Parathyroid adenoma (tissue), 2 donors: Measurements from ENCODE around the gene METTL21C.

Source experiments
- H2AFZ ChIP-seq: fragments of 300-600 bp; sonication (generic); one replicate; pipeline ENCODE4 v1.7.0; 2017; ENCODE audit warnings: antibody characterized with exemption, mild to moderate bottlenecking
- H3K27ac ChIP-seq: fragments of 300-600 bp; sonication (generic); one replicate; pipeline ENCODE4 v1.7.0; 2017
- H3K27me3 ChIP-seq: fragments of 300-600 bp; sonication (generic); one replicate; pipeline ENCODE4 v1.7.0; 2017; ENCODE audit warnings: low read length; ENCODE audit not compliant: control insufficient read depth, insufficient read depth
- H3K36me3 ChIP-seq: fragments of 300-600 bp; sonication (generic); one replicate; pipeline ENCODE4 v1.7.0; 2017; ENCODE audit warnings: low read length; ENCODE audit not compliant: control insufficient read depth, insufficient read depth
- H3K4me1 ChIP-seq: fragments of 300-600 bp; sonication (generic); one replicate; pipeline ENCODE4 v1.7.0; 2017; ENCODE audit warnings: control low read depth
- H3K4me2 ChIP-seq: fragments of 300-600 bp; sonication (generic); one replicate; pipeline ENCODE4 v1.7.0; 2017; ENCODE audit warnings: low read length
- H3K4me3 ChIP-seq: fragments of 300-600 bp; sonication (generic); one replicate; pipeline ENCODE4 v1.7.0; 2017; ENCODE audit warnings: low read depth, low read length
- H3K79me2 ChIP-seq: fragments of 300-600 bp; sonication (generic); one replicate; pipeline ENCODE4 v1.7.0; 2017; ENCODE audit warnings: control low read depth
- H3K9ac ChIP-seq: fragments of 300-600 bp; sonication (generic); one replicate; pipeline ENCODE4 v1.7.0; 2017; ENCODE audit warnings: mild to moderate bottlenecking
- H3K9me3 ChIP-seq: fragments of 300-600 bp; sonication (generic); one replicate; pipeline ENCODE4 v1.7.0; 2017; ENCODE audit warnings: low read length; ENCODE audit not compliant: control insufficient read depth
- CTCF ChIP-seq: fragments of 300-600 bp; sonication (generic); IDR thresholded peaks from one replicate; pipeline ENCODE4 v1.7.0; 2017; ENCODE audit warnings: antibody characterized with exemption, mild to moderate bottlenecking
- donor health status: primary hyperparathyroidism.

METTL21C gene

GRCh38 chr13:102709536-102709935 lies 14.7 kb upstream of the METTL21C start:
- Histone ChIP-seq H3K79me2 (no peaks in the 10 kb centered on the region), H2AFZ (no peak overlapping the region), H3K4me3 (no peak overlapping the region), H3K4me2 (no peak overlapping the region), H3K9me3 (no peaks in the 10 kb centered on the region), H3K4me1 (no peaks in the 10 kb centered on the region), H3K27ac (no peak overlapping the region), H3K27me3 (no peaks in the 10 kb centered on the region), H3K36me3 (no peaks in the 10 kb centered on the region), H3K9ac (no peak overlapping the region)
- TF ChIP-seq CTCF: no peak

- no peak overlapping the region for H3K4me2 ChIP-seq
- no peaks in the 10 kb centered on the region for H3K4me1 ChIP-seq
- H3K27me3 ChIP-seq: no peaks in the 10 kb centered on the region
- no peak overlapping the region for H3K27ac ChIP-seq
- no peaks in the 10 kb centered on the region for H3K9me3 ChIP-seq
- TF ChIP-seq CTCF: no peak
- no peaks in the 10 kb centered on the region for H3K79me2 ChIP-seq
- no peak overlapping the region for H3K4me3 ChIP-seq
- H3K9ac ChIP-seq: no peak overlapping the region
- no peaks in the 10 kb centered on the region for H3K36me3 ChIP-seq
- H2AFZ ChIP-seq: no peak overlapping the region
These were observed 14.1 kb upstream of the METTL21C start for GRCh38 chr13:102708991-102709390.

- no peaks in the 10 kb centered on the region for H3K4me1 ChIP-seq
- H3K79me2 ChIP-seq: no peaks in the 10 kb centered on the region
- no peak for TF ChIP-seq CTCF
- H3K9me3 ChIP-seq: no peaks in the 10 kb centered on the region
- H3K4me2 ChIP-seq: no peak overlapping the region
- no peaks in the 10 kb centered on the region for H3K27me3 ChIP-seq
- H2AFZ ChIP-seq: no peak overlapping the region
- no peak overlapping the region for H3K9ac ChIP-seq
- H3K4me3 ChIP-seq: no peak overlapping the region
- no peaks in the 10 kb centered on the region for H3K36me3 ChIP-seq
- H3K27ac ChIP-seq: no peak overlapping the region
These were observed 13.4 kb upstream of the METTL21C start for GRCh38 chr13:102708211-102708610.

- Histone ChIP-seq H2AFZ (peak overlapping the region; percentile 42), H3K79me2 (no peaks in the 10 kb centered on the region), H3K36me3 (no peaks in the 10 kb centered on the region), H3K9ac (no peak overlapping the region), H3K9me3 (no peaks in the 10 kb centered on the region), H3K27me3 (no peaks in the 10 kb centered on the region), H3K4me2 (no peak overlapping the region), H3K4me3 (no peak overlapping the region), H3K4me1 (no peaks in the 10 kb centered on the region), H3K27ac (no peak overlapping the region)
- no peak for TF ChIP-seq CTCF
These were observed 12.6 kb upstream of the METTL21C start for GRCh38 chr13:102707467-102707866.

GRCh38 chr13:102704238-102705058 lies 9.6 kb upstream of the METTL21C start:
- Histone ChIP-seq H3K4me3 (no peak overlapping the region), H3K36me3 (no peaks in the 10 kb centered on the region), H3K9ac (no peak overlapping the region), H2AFZ (no peak overlapping the region), H3K4me1 (no peaks in the 10 kb centered on the region), H3K9me3 (no peaks in the 10 kb centered on the region), H3K27ac (no peak overlapping the region), H3K79me2 (no peaks in the 10 kb centered on the region), H3K27me3 (no peaks in the 10 kb centered on the region), H3K4me2 (no peak overlapping the region)
- no peak for TF ChIP-seq CTCF
